CD4-positive, alpha-beta T cell treated with Interferon alpha-2 for 1 hour (primary cell): Measurements from ENCODE around the gene SPDEF.

Source experiments
- DNase-seq, 2 donors: peaks; one replicate each; pipeline ENCODE4 v3.0.0-alpha.2; 2020 to 2022

SPDEF gene

GRCh38 chr6:34556031-34556471 is at the start of gene SPDEF:
Gene SPDEF (minus strand): TSS chr6:34556329. CDS start chr6:34544455, 11,874 bp downstream.
- DNase-seq, result no peak

GRCh38 chr6:34603707-34604106 is 47.6 kb upstream of the SPDEF start:
- DNase-seq, result no peak

- DNase-seq, result no peak
Observed at GRCh38 chr6:34602318-34603111, 46.4 kb upstream of the SPDEF start.

GRCh38 chr6:34601706-34602105 is 45.6 kb upstream of the SPDEF start:
- no peak for DNase-seq

GRCh38 chr6:34600796-34601195 is 44.7 kb upstream of the SPDEF start:
- DNase-seq, result no peak

GRCh38 chr6:34600101-34600500 is 44.0 kb upstream of the SPDEF start:
- no peak for DNase-seq

GRCh38 chr6:34598712-34599111 is 42.6 kb upstream of the SPDEF start:
- no peak for DNase-seq

- no peak for DNase-seq
Observed at GRCh38 chr6:34597605-34598353, 41.6 kb upstream of the SPDEF start.

- DNase-seq, result no peak
Observed at GRCh38 chr6:34596798-34597197, 40.7 kb upstream of the SPDEF start.

GRCh38 chr6:34595332-34596184 is 39.4 kb upstream of the SPDEF start:
- no peak for DNase-seq

- no peak for DNase-seq
Observed at GRCh38 chr6:34593701-34594100, 37.6 kb upstream of the SPDEF start.

- no peak for DNase-seq
Observed at GRCh38 chr6:34592208-34592952, 36.3 kb upstream of the SPDEF start.

GRCh38 chr6:34589691-34590090 is 33.6 kb upstream of the SPDEF start:
- no peak for DNase-seq

GRCh38 chr6:34589140-34589539 is 33.0 kb upstream of the SPDEF start:
- no peak for DNase-seq

GRCh38 chr6:34587851-34588250 is 31.7 kb upstream of the SPDEF start:
- DNase-seq, result no peak

GRCh38 chr6:34587325-34587724 is 31.2 kb upstream of the SPDEF start:
- DNase-seq, result no peak

- no peak for DNase-seq
Observed at GRCh38 chr6:34586327-34587040, 30.4 kb upstream of the SPDEF start.

- DNase-seq, result no peak
Observed at GRCh38 chr6:34585512-34586061, 29.5 kb upstream of the SPDEF start.

- no peak for DNase-seq
Observed at GRCh38 chr6:34585108-34585507, 29.0 kb upstream of the SPDEF start.

- no peak for DNase-seq
Observed at GRCh38 chr6:34584694-34585093, 28.6 kb upstream of the SPDEF start.

- DNase-seq, result no peak
Observed at GRCh38 chr6:34583861-34584604, 27.9 kb upstream of the SPDEF start.
